ENCODE data around the gene MEX3A. TPM values are rescaled to one million over a fixed set of nuclear protein-coding genes. Genes with fewer than 3 reads are reported as not detected.
"Not testable (repeated sequence)": the region's sequence is repeated elsewhere in the genome, so short reads cannot be mapped to it uniquely, and the experiment has no call there.

Gene MEX3A
- total RNA-seq, 1 donor from 2014 or later = 6.6 TPM

GRCh38 chr1:156054500-156055280 lies 27.6 kb downstream of the MEX3A start, which contains the start of gene LAMTOR2:
TSS of gene LAMTOR2 (plus strand) at chr1:156054782. CDS start at chr1:156054890, 108 bp downstream.
- peak; percentile 98 for DNase-seq

- DNase-seq = peak; percentile 78
Observed at GRCh38 chr1:156053768-156054499, 28.3 kb downstream of the MEX3A start, which contains the start of gene UBQLN4. TSS of gene UBQLN4 (minus strand) at chr1:156053798. CDS start at chr1:156053701, 97 bp downstream.

- peak; percentile 47 for DNase-seq
Observed at GRCh38 chr1:156052862-156053767, 29.1 kb downstream of the MEX3A start.

GRCh38 chr1:156051011-156051725 lies 31.1 kb downstream of the MEX3A start:
- no peak for DNase-seq

GRCh38 chr1:156050376-156050775 lies 31.9 kb downstream of the MEX3A start:
- DNase-seq = no peak

- DNase-seq = no peak
Observed at GRCh38 chr1:156048663-156049258, 33.5 kb downstream of the MEX3A start.

GRCh38 chr1:156045076-156045475 lies 37.2 kb downstream of the MEX3A start:
- no peak for DNase-seq

- no peak for DNase-seq
Observed at GRCh38 chr1:156042828-156043227, 39.4 kb downstream of the MEX3A start.

GRCh38 chr1:156034991-156035390 lies 47.3 kb downstream of the MEX3A start:
- not testable (repeated sequence) for DNase-seq

- no peak for DNase-seq
Observed at GRCh38 chr1:156033011-156033410, 49.3 kb downstream of the MEX3A start.

- DNase-seq = no peak
Observed at GRCh38 chr1:156026588-156026987, 55.7 kb downstream of the MEX3A start.

- DNase-seq = no peak
Observed at GRCh38 chr1:156025876-156026275, 56.4 kb downstream of the MEX3A start.

- no peak for DNase-seq
Observed at GRCh38 chr1:156024801-156025200, 57.5 kb downstream of the MEX3A start.

Other genes starting within 250 kb of the MEX3A start
- gene GON4L, start 225.3 kb downstream of the MEX3A start, total RNA-seq = 39.2 TPM
- 10.9 TPM for gene SYT11, start 222.9 kb downstream of the MEX3A start, total RNA-seq
- 29.0 TPM for gene RIT1, start 171.1 kb downstream of the MEX3A start, total RNA-seq
- 44.5 TPM for gene KHDC4, start 148.1 kb downstream of the MEX3A start, total RNA-seq
- gene RXFP4, start 140.8 kb downstream of the MEX3A start, total RNA-seq = not detected
- gene ARHGEF2, start 103.9 kb downstream of the MEX3A start, total RNA-seq = 57.6 TPM
- gene SSR2, start 61.5 kb downstream of the MEX3A start, total RNA-seq = 186 TPM
- 12.1 TPM for gene UBQLN4, start 28.7 kb downstream of the MEX3A start, total RNA-seq
- gene LAMTOR2, start 27.7 kb downstream of the MEX3A start, total RNA-seq = 25.7 TPM
- gene RAB25, start 21.3 kb downstream of the MEX3A start, total RNA-seq = 31.7 TPM
- 429 TPM for gene LMNA, start 32.2 kb upstream of the MEX3A start, total RNA-seq
- gene SEMA4A, start 71.1 kb upstream of the MEX3A start, total RNA-seq = 12.1 TPM
- gene SLC25A44, start 111.6 kb upstream of the MEX3A start, total RNA-seq = 6.6 TPM
- 33.9 TPM for gene PMF1, start 130.5 kb upstream of the MEX3A start, total RNA-seq
- 0.99 TPM for gene BGLAP, start 159.7 kb upstream of the MEX3A start, total RNA-seq
- gene PAQR6, start 165.6 kb upstream of the MEX3A start, total RNA-seq = 0.79 TPM
- 29.8 TPM for gene SMG5, start 200.4 kb upstream of the MEX3A start, total RNA-seq
- gene TMEM79, start 201.9 kb upstream of the MEX3A start, total RNA-seq = 14.6 TPM
- gene GLMP, start 213.2 kb upstream of the MEX3A start, total RNA-seq = 23.2 TPM
- gene VHLL, start 216.8 kb upstream of the MEX3A start, total RNA-seq = not detected